HG03565 (cell line): Measurements from ENCODE around the gene GALNT2.
A peak's percentile ranks its signal among the peaks of the same experiment; 100 is the strongest.

Source experiments
- ATAC-seq: cut with Tn5 transposase; IDR thresholded peaks from one replicate; pipeline ENCODE4 v1.9.1; 2021; ENCODE audit warnings: mild to moderate bottlenecking, moderate library complexity; ENCODE audit not compliant: unreplicated experiment

Gene GALNT2

GRCh38 chr1:230143534-230143933 is 76.5 kb downstream of the GALNT2 start:
- ATAC-seq: no peak

- no peak for ATAC-seq
Measured at GRCh38 chr1:230144010-230144614, 77.1 kb downstream of the GALNT2 start.

DNA sequence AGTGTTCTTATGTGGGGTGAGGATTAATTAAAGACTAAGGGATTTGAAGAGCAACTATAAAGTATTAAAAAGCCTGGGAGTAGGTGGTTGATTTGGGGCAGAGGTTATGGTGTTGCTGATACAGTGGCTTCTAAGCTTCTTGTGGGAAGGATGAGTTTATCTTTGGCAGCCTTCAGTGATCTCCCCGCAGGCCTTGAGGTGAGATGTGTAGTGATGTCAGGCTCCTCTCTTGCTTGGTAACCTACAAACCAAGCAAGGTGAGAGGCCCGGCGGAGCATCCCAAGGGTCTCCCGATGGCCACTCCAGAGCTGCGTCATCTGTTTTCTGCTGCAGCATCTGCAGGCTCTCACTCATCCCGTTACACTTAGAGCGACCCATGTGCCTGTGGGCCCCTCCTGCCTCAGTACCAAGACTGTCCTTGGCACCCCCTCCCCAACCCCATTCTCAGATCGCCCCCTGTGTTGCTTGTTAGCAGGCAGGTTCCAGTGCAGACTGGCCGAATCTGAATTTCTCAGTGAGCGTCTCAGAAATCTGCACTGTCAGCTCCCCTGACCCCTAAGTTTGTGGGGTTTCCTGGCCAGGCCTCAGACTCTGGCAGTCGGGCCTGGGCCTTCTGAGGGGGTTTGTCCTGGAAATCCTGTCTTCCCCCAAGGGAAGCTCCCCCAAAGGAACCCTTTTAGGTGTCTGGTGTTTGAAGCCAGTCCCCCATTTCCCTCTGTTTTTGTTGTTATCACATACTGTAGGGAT is 77.9 kb downstream of the GALNT2 start:
- no peak for ATAC-seq

- ATAC-seq: no peak
Measured at GRCh38 chr1:230145505-230145899, 78.5 kb downstream of the GALNT2 start.

- ATAC-seq: no peak
Measured at GRCh38 chr1:230145953-230146476, 79.0 kb downstream of the GALNT2 start.

- ATAC-seq: no peak
Measured at GRCh38 chr1:230146709-230147108, 79.7 kb downstream of the GALNT2 start.

- no peak for ATAC-seq
Measured at GRCh38 chr1:230147253-230148125, 80.5 kb downstream of the GALNT2 start.

DNA sequence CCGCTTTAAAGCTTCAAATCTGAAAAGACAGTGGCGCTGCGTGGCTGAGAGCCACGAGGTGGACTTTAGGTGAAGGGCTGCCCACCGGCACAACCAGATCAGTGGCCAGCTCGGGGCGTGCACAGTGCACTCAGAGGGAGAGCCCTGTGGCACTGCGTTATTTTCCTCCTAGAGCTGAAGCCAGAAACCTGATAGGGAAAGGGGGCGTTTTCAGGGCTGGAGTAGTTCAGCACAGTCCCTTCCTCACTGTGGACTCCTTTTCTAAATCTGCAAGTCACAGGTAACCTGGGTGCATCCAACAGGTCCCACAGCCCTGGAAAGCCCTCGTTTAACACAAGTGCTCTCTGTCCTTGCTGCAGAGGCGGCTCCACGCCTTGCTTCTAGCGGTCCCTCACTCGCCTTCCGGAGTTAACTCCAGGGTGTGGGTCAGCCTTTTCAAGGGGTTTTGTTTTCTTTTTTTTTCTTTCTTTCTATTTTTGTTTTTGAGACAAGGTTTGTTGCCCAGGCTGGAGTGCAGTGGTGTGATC is 81.2 kb downstream of the GALNT2 start:
- no peak for ATAC-seq

DNA sequence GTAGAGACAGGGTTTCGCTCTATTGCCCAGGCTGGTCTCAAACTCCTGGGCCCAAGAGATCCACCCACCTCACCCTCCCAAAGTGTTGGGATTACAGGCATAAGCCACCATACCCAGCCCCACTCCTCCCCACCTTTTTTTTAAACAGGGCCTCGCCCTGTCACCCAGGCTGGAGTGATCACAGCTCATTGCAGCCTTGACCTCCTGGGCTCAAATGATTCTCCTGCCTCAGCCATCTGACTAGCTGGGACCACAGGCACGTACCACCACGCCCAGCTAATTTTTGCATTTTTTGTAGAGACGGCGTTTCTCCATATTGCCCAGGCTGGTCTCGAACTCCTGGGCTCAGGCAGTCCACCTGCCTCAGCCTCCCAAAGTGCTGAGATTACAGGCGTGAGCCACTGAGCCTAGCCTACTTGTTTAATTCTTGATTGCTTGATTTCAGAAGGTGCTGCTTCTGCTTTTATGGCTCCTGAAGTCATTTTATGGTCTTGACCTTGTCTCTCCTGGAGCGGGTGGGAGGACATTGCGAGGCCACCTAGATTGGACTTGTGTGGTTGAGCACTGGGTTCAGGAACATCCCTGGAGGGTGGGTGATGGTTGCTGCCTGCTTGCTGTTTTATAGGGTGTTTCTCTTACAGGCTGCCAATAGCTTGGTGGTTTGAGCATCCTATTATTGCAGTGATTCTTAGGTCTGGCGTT is 81.9 kb downstream of the GALNT2 start:
- no peak for ATAC-seq

DNA sequence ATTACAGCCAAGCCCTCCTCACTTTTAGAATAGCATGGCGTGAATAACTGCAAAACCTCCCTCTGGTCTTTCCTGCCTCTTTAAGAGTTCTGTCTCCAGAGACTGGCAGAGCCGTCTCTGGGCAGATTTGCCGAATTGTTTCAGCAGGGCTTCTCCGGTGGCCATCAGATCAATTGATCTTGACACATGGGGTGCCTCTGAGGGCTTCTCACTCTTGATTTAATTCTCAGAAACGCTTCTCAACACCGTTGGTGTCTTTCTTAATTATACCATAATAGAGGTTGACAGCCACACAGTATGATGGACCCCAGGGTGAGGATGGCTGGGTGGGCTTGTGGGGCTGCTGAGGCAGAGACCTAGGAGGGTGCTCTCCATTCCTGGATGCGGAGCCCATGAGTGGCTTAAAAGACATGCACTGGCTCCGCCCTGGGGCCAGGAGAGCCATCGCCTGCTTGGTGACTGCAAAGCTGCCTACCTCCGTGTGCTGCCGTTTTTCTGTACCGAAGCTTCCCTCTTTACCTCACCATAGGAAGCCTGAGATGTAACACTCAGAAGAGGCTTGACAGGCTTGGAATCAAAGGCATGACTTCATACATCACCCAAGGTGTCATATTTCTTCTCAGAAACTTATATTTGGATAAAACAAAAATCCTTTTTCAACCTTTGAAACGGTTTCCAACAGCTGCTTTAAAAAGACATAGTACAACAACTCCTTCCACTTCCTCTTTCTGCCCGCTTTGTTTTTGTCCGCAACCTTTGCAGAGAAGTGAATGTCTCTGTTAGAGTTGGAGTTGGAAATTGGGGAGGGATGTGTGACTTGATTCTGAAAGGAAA is 82.9 kb downstream of the GALNT2 start:
- peak; percentile 64 for ATAC-seq

GRCh38 chr1:230150615-230151014 is 83.6 kb downstream of the GALNT2 start:
- ATAC-seq: no peak

DNA sequence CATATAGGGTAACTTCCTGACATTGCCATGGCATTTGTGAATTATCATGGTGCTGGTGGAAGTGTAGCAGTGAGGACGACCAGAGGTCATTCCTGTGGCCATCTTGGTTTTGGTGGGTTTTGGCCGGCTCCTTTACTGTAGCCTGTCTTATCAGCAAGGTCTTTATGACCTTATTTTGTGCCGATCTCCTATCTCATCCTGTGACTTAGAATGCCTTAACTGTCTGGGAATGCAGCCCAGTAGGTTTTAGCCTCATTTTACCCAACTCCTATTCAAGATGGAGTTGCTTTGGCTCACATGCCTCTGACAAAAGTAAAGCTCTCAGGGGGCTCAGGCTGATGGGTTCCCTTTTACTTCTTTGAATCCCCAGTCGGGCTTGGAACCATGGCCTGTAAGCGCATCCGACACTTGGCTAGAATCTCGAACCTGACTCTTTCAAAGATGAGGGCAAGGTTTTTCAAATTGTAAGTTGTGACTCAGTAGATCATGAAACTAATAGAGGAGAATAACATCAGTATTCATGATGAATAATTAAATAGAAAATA is 85.0 kb downstream of the GALNT2 start:
- ATAC-seq: no peak

- ATAC-seq: no peak
Measured at GRCh38 chr1:230152999-230153398, 86.0 kb downstream of the GALNT2 start.

DNA sequence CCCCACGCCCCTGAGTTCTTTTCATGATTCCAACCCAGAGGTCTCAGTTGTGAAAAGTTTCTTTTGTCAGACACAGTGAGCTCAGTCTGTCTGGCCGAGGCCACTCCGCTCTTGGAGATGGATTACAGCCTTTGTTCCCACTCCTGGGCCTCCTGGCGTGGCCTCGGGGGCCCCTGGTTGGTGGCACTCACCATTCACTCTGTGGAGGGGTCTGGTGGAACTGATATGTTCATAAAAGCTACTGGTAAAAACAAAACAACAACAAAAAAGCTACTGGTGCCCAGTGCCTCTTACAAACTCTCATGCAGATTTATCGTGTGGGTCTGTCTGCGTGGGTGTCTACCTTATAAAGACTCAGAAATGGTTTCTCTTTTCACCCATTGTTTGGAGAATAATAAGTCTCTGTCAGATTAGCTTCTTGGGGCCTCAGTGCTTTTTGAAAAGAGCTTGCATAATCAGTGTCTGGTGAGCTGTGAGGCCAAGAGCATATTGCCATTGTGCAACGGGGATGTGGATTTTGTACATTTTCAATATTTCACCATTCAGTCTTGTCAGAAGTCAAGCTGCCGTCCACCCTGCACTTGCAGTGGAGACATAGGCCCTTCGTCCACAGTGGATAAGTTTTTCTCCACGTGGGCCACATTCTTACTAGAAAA is 86.7 kb downstream of the GALNT2 start:
- no peak for ATAC-seq

GRCh38 chr1:230155021-230155420 is 88.0 kb downstream of the GALNT2 start:
- no peak for ATAC-seq

DNA sequence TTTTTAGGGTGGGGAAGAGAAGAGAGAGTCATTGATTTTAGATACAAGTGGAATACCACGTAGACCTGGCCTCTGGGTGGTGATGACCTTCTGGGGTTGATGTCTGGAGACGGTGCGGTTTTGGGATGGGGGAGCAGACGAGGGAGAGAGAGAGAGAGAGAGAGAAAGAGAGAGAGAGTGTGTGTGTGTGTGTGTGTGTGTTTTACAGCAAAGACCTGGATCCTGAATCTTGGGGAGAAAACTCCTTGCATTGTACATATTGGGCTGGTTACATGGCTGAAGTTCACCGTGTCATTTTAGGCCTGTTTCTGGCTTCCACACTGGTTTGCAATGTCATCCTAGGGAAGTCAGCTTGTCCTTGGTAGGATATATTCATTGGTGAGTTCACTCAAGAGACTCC is 89.0 kb downstream of the GALNT2 start:
- ATAC-seq: no peak

DNA sequence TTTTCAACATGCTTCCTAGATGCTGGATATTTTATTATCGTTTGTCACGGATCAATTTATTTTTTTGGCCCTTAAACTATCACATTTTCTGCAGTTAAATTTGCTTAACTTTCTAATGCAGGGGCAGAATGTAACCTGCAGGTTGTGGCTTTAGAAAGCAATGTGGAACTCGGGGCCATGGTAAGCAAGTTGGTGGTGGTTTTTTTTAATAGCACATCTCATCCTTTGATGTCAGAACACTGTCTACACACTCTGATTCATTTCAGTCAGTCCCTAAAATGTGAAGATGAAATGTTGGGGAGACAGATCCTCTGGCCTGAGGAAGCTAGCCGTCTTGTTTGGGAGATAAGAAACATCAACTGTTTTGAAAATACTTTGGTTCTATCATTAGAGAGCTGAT is 89.5 kb downstream of the GALNT2 start:
- ATAC-seq: no peak

GRCh38 chr1:230157420-230158390 is 90.7 kb downstream of the GALNT2 start:
- ATAC-seq: no peak
